ENCODE data around the gene CPNE5. TPM values are rescaled to one million over a fixed set of nuclear protein-coding genes. Genes with fewer than 3 reads are reported as not detected.
A peak's percentile ranks its signal among the peaks of the same experiment; 100 is the strongest.

Gene CPNE5
- total and polyA plus RNA-seq, 9 of the 15 experiments (the other 6 are each of a cell fraction or from before 2014, with no cell fraction given), result 0.14 to 1.0 (median 0.46) TPM; not detected in 2

DNA sequence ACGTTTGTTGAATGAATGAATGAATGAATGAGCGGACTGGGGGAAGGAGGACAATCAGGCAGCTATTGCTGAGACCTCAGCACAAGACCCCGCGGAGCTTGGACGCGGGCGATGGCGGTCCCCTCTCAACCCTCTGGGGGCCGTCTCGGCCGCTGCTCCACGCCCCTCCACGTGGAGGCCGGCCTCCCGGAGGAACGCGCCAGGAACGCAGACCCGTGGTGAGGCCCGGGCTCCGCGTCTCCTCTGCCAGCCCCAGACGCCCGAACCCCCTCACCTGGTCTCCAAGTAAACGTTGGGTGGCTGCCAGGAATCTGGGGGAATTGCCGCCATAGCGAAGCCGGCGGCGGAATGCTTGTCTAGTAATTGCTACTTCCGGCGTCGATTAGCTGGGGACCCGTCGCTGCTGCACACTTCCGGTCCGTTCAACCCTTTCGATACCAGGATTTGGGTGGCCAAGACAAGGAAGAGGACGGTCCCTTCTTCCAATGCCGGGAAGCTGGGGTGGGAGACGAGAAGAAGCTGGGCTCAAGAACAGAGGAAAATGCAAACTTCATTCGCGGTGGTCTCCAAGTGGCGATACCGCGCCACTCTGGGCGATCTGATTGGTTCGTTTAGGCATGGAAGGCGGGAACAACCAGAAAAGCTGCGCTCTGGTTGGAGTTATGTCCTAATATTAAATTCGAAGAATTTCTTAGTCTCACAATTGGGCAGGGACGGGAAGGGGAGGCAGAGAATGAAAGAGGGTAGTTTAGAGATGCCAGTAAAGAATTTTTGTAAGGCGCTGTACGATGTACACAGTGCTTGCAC, 35.4 kb upstream of the CPNE5 start, which contains the start of gene PPIL1 (continued):
- TF ChIP-seq ZNF318 (IDR thresholded peaks at IDR 0.05; ENCODE audit: borderline replicate concordance in 1 of 2, low read depth in 1 of 2) (no peak), KLF6 (CRISPR knock-in tag; IDR thresholded peaks at IDR 0.05; ENCODE audit: borderline replicate concordance) (peak; percentile 75; the same call in 1 of the 2 replicates), POLR3G (IDR thresholded peaks at IDR 0.05; ENCODE audit: extremely low read depth, insufficient read length, insufficient replicate concordance) (no peak), FOXP1 (CRISPR knock-in tag; IDR thresholded peaks at IDR 0.05) (peak; percentile 60; the same call in 1 of the 2 replicates), SREBF2 (CRISPR knock-in tag; IDR thresholded peaks at IDR 0.05) (no peak), FIP1L1 (IDR thresholded peaks at IDR 0.05; ENCODE audit: low read depth, low read length, poor library complexity, severe bottlenecking) (peak; percentile 55), MAFK (IDR thresholded peaks at IDR 0.05; ENCODE audit: low read length) (no peak), GATAD2A (IDR thresholded peaks at IDR 0.05) (peak; percentile 76), SIN3A (IDR thresholded peaks at IDR 0.05; ENCODE audit: borderline replicate concordance in 2 of 2, control insufficient read depth in 1 of 2, low read depth in 2 of 2, low read length in 2 of 2) (peak; percentile 89 to 92; a peak in 2 of 4 replicates), POU5F1 (IDR thresholded peaks at IDR 0.05; ENCODE audit: borderline replicate concordance, low read depth, low read length, partially characterized antibody) (no peak), ELF2 (CRISPR knock-in tag; IDR thresholded peaks at IDR 0.05) (0 out of 2 replicates have a peak, but pooled peaks have one; percentile 16), CCAR2 (IDR thresholded peaks at IDR 0.05; ENCODE audit: low read depth, low read length) (no peak), TCFL5 (CRISPR knock-in tag; conservative IDR thresholded peaks at IDR 0.05) (no peak), ZNF778 (CRISPR knock-in tag; IDR thresholded peaks at IDR 0.05) (no peak)
- TF ChIP-seq, protein P1, sequence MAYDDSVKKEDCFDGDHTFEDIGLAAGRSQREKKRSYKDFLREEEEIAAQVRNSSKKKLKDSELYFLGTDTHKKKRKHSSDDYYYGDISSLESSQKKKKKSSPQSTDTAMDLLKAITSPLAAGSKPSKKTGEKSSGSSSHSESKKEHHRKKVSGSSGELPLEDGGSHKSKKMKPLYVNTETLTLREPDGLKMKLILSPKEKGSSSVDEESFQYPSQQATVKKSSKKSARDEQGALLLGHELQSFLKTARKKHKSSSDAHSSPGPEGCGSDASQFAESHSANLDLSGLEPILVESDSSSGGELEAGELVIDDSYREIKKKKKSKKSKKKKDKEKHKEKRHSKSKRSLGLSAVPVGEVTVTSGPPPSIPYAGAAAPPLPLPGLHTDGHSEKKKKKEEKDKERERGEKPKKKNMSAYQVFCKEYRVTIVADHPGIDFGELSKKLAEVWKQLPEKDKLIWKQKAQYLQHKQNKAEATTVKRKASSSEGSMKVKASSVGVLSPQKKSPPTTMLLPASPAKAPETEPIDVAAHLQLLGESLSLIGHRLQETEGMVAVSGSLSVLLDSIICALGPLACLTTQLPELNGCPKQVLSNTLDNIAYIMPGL (CRISPR knock-in tag; IDR thresholded peaks at IDR 0.05), result 0 out of 2 replicates have a peak, but pooled peaks have one; percentile 38
